GM19467 (cell line): ENCODE results near the gene FRY.
A peak's percentile ranks its signal among the peaks of the same experiment; 100 is the strongest.

Experiments
- ATAC-seq: cut with Tn5 transposase; IDR thresholded peaks from one replicate; pipeline ENCODE4 v1.9.1; 2021; ENCODE audit warnings: mild to moderate bottlenecking, moderate library complexity; ENCODE audit not compliant: unreplicated experiment

The FRY gene

DNA sequence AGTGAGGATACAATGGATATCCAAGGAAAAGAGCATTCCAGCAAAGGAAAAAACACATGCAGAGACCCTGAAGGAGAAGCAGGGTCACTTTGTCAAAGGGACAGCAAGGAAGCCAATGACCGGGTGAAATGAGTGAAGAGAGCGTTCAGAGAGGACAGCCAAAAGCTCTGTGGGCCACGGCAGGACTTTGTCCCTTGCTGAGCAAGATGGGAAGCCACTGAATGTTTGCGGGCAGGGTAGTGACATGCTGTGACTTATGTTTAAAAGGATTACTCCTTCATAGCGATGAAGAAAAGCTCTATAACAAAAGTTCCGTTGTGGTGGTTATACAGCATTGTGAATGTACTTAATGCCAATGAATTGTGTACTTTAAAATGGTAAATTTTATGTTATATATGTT lies 267.1 kb downstream of the FRY start:
- no peak for ATAC-seq

DNA sequence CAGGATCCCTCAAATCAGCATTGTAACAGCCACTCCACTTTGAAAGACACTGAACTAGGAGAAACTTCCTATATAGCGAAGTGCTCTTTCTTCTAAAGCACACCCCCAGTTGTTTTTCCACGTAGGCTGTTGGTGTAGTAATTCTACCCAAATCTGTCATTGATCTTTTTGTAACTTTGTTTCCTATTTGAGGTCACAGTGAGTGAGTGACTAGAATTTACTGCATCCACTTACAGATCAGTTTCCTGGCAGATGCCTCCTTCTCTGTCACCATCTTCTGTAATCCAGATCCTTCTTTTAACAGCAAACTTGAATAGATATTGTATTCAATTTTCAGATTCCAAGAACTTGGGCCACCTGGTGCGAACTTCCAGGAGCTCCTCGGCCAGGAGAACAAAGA lies 268.3 kb downstream of the FRY start:
- ATAC-seq, result no peak

DNA sequence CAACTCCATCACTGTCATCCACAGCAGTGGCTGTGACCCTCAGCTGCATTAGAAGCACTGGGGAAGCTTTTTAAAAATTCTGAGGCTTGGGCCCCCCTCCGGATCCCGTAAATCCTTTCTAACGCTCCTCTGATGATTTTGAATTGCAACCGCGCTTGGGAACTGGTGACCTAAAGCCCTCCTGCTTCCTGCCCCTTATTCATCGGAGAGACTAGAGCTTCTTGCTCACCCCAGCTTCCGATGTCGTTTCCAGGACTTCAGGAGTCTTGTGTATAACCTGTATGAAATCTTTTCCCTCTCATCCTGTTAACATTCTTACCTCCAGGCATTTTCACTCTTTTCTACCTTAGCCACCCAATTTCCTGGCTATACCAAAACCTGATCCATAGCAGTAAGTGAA lies 268.8 kb downstream of the FRY start:
- ATAC-seq, result no peak

DNA sequence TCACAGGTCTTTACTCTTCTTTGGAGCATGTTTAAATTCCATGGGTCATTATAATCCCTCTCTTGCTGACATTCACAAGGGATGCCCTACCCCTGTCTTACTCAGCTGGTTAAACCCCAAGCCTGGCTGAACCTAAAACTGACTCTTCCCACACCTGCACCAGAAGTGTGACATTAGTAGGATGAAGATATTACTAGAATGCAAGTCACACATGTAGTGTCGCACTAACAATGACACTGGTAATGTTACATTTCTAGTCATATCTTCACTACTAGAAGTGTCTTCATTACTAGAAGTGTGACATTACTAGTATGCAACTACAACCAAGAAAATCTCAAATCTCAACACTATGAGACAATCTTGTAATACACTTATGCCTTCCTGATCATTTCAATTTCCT lies 269.3 kb downstream of the FRY start:
- no peak for ATAC-seq

DNA sequence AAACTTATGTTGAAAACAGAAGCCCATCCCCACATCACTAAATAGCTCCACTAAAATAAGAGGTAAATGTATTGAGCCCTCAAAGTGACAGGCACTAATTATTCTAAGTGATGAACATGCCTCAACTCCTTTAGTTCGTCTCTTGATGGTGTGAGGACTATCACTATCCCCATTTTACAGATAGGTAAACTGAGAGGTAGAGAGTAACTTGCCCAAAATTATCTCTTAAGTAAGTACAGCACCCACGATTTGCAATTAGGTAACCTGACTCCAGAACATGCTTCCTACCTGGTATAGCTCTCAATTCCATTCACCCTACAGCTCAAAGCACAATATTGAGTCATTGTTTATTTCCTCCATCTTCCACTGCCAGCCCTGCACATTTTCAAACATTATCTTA lies 270.9 kb downstream of the FRY start:
- ATAC-seq, result no peak

DNA sequence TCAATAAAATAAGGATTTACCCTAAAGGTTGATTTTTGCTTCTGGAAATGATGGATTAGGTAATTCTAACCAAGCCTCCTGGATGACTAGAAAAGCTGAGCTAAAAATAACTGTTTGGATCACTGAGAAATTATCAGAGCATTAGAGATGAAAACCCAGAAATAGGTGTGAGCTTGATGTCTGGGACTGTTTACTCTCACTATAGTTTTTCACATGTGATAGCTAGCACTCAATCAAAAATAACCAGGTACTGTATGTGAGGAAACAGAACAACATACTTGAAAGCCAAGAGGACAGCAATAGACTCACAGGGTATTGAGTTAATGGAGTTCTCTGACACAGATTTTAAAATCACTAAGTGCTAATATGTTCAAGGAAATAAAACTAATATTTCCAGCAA lies 274.1 kb downstream of the FRY start:
- no peak for ATAC-seq

DNA sequence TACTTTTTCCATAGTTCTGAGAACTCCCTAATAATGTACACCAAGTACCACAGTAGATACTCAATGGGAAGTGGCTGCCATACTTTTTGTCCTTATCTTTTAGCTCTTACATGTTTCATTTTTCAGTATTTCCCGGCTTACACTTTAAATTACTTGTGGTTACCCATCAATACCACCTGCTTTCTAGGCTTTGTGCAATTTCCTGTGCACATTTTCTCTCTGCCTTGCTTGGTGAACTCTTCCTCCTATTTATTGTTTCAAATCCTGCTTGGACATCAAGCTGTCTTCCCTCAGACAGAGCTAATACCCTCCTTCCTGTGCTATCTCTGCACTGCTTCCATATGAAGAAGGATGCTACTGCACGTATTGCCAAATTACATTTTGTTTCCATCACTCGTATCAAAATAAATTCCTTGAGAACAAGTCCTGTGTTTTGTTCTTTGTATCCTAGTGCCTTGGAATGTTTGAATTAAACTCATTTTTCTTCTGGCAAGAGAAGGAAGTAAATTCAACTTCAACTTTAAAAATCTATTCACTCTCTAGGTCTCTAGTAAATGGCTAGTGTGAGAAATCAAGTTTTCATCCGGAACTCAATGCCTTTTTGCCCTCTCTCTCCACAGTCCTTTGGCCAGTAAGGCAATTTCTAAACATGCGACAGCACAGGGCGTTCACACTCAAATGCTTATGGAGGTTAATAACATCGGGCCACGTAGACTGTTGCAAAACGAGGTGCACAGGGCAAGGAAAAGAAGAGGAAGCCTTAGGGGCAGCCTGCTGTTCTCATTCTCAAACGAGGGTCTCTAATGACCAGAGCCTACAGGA lies 277.9 kb downstream of the FRY start:
- no peak for ATAC-seq

DNA sequence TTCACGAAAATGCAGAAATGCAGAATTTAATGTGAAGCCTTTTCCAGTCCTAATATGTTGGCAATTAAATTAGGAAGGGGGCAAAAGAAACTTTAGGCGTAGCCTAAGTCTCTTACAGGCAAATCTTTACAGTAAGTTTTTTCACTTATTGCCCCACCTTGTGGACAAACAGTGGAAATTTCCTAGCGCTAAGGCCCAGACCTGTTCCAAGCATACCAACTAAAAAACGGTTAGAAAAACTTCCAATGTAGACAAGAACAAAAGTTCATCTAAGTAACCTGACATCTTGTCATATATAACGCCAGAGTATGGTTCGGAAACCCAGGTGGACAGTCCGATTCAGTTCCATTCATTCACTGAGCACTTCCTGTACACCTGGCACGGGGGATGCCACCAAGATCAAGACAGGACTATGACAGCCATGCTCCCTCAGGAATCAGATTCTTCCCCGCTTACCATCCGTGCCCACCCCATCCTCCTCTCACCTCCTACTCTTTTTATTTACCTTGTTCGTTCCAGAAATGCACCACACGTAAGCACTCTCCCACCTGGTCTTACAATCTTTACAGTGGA lies 278.6 kb downstream of the FRY start:
- ATAC-seq, result peak; percentile 68

DNA sequence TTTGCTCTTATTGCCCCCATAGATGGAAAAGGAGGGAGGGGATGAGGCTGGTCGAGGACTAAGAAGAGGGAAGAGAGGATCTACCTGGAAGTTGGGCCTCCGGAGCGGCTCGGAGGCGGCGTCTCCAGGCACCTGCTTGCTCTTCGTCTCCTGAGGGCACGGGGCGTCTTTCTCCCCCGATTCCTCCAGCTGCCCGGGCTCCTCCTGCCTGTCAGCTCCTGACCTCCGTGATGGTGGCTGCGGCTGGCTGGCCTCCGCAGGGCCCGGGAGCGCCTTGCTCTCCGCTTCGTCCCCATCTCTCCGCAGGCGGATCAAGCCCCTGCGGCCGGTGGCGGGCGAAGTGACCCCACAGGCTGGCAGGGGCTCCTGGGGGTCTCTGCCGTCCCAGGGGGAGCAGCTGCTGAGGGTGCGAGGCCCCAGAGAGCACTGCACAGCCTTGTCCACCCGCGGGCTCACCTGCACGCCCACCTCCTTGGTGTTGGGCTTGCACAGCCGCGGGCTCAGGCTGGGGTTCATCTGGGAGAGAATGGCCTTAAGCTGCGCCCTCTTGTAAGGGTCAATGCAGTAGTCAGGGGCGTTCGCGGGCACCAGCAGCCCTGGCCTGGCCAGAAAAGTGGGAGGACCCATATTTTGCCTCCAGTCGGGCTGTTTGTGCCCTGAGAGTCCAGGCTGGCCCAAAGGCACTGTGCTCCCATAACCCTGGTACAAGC lies 279.8 kb downstream of the FRY start:
- no peak for ATAC-seq

DNA sequence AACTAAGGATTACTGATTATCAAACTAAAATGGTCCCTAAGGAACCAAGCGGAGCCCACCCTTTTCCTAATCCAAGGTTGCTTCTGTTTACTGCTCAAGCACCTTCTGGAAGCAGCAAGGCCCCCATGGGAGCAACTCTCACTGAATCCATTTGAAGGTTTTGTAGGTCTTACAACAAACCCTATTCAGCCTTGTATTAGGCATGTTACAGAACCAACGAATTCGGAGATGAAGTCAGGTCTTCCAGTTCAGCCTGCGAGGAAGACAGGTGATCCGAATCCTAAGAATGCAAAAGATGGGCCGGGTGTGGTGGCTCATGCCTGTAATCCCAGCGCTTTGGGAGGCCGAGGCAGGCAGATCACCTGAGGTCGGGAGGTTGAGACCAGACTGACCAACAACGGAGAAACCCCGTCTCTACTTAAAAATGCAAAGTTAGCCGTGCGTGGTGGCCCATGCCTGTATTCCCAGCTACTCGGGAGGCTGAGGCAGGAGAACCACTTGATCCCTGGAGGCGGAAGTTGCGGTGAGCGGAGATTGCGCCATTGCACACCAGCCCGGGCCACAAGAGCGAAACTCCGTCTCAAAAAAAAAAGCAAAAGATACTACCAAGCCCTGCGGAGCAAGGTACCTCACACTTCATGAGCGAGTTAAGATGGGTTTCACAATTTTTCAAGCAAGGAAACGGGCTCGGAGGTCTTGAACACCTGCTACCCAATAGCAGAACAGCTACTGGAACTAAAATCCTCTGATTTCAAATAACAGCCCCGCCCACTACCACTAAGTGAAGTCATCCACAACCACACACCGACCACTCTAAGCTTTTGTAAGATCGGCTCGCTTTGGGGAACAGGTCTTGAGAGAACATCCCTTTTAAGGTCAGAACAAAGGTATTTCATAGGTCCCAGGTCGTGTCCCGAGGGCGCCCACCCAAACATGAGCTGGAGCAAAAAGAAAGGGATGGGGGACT lies 283.0 kb downstream of the FRY start:
- ATAC-seq, result peak; percentile 9

DNA sequence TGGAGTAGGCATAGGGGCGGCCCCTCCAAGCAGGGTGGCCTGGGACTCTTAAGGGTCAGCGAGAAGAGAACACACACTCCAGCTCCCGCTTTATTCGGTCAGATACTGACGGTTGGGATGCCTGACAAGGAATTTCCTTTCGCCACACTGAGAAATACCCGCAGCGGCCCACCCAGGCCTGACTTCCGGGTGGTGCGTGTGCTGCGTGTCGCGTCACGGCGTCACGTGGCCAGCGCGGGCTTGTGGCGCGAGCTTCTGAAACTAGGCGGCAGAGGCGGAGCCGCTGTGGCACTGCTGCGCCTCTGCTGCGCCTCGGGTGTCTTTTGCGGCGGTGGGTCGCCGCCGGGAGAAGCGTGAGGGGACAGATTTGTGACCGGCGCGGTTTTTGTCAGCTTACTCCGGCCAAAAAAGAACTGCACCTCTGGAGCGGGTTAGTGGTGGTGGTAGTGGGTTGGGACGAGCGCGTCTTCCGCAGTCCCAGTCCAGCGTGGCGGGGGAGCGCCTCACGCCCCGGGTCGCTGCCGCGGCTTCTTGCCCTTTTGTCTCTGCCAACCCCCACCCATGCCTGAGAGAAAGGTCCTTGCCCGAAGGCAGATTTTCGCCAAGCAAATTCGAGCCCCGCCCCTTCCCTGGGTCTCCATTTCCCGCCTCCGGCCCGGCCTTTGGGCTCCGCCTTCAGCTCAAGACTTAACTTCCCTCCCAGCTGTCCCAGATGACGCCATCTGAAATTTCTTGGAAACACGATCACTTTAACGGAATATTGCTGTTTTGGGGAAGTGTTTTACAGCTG lies 283.9 kb downstream of the FRY start, which contains the start of the genes BRCA2 and ZAR1L:
Gene BRCA2 (plus strand): TSS at position 271 of the 790 bp plus-strand sequence. CDS start 953 bp downstream, outside the sequence.
Gene ZAR1L (minus strand): TSS at position 126 of the 790 bp plus-strand sequence. CDS start 3,438 bp downstream, outside the sequence.
- peak; percentile 94 for ATAC-seq

DNA sequence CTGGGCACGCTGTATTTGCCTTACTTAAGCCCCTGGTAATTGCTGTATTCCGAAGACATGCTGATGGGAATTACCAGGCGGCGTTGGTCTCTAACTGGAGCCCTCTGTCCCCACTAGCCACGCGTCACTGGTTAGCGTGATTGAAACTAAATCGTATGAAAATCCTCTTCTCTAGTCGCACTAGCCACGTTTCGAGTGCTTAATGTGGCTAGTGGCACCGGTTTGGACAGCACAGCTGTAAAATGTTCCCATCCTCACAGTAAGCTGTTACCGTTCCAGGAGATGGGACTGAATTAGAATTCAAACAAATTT lies 284.4 kb downstream of the FRY start:
- peak; percentile 45 for ATAC-seq

DNA sequence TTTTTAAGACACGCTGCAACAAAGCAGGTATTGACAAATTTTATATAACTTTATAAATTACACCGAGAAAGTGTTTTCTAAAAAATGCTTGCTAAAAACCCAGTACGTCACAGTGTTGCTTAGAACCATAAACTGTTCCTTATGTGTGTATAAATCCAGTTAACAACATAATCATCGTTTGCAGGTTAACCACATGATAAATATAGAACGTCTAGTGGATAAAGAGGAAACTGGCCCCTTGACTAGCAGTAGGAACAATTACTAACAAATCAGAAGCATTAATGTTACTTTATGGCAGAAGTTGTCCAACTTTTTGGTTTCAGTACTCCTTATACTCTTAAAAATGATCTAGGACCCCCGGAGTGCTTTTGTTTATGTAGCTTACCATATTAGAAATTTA lies 284.9 kb downstream of the FRY start:
- ATAC-seq, result no peak

DNA sequence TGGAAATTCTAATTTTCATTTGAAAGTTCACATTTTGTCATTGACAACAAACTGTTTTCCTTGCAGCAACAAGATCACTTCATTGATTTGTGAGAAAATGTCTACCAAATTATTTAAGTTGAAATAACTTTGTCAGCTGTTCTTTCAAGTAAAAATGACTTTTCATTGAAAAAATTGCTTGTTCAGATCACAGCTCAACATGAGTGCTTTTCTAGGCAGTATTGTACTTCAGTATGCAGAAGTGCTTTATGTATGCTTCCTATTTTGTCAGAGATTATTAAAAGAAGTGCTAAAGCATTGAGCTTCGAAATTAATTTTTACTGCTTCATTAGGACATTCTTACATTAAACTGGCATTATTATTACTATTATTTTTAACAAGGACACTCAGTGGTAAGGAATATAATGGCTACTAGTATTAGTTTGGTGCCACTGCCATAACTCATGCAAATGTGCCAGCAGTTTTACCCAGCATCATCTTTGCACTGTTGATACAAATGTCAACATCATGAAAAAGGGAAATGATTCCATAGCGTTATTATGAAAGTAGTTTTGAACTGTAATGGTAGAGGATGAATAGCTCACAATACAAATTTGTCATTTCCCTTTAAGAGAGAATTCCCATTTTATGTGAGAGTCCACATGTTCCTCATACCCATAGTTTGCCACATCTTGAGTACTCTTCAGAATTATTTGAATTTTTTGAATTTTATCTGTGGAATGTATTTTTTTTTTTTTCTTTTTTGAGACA lies 286.3 kb downstream of the FRY start:
- ATAC-seq, result no peak

DNA sequence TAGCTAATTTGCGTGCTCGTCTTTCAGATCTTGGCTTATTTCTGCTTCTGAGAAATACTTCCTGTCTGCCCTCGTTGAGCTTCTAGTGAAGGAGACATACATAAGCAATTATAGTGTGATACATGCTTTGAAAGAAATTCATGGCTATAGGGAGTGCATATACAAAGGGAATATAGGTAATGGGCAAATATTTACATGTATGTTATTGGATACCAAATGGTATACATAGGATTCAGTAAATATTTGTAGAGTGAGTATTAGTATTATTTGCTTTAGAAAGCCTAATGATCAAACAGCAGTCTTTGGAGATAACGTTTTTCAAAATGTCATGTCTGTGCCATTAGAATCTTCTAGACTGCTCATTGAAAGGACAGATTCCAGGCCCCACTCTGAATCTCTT lies 289.0 kb downstream of the FRY start:
- ATAC-seq, result no peak

DNA sequence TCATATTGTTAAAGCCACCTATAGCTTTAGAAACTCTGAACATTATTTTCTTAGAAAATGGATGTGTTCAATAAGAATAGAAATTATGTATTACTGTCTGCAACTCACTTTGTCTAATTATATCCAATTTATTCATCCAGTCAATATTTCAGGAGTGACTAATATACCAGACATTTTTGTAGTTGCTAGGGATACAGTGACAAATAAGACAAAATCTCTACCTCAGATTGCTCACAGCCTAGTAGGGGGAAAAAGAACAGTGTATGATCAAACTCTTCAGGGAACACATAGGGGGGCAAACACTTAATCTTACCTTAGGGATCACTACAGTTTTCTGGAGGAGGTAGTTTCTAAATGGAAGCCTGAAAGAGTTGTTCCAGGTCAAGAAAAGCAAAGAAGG lies 292.3 kb downstream of the FRY start:
- ATAC-seq, result no peak

DNA sequence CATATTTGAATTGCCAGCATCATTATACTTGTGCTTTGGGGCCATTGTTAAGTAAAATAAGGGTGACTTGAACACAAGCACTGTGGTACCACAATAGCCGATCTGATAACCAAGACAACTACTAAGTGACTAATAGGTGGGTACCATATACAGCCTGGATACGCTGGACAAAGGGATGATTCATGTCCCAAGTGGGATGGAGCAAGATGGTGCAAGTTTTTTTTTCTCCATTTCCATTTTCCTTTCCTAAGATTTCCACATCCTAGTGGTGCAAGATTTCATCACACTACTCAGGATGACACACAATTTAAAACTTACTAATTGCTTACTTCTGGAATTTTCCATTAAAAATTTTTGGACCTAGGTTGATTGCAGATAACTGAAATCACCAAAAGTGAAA lies 298.9 kb downstream of the FRY start:
- ATAC-seq, result no peak

DNA sequence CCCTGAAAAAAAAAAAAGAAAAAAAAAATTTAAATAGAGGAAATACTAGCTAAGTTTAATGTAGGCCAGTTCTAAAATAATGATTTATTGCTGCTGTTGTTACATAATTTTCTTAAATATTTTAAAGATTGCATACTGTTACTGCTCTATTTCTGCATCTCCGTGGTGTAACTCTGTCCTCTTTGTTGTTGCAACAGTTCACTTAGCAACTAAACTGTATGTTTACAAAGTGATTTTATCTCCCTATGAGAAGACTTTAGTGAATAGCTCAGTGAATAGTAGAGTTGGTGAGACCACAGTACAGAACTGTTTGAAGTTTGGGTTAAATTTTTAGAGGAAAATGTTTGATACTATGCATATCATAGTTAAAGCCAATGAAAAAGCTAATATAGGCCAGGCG lies 303.1 kb downstream of the FRY start:
- ATAC-seq, result no peak

DNA sequence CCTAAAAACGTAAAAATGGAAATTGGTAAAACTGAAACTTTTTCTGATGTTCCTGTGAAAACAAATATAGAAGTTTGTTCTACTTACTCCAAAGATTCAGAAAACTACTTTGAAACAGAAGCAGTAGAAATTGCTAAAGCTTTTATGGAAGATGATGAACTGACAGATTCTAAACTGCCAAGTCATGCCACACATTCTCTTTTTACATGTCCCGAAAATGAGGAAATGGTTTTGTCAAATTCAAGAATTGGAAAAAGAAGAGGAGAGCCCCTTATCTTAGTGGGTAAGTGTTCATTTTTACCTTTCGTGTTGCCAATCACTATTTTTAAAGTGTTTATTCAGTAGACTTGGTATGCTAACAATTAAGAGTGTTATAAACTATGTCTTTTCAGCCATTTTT lies 309.3 kb downstream of the FRY start:
- no peak for ATAC-seq
